Stimulated activated CD4-positive, alpha-beta T cell treated with anti-CD3 and anti-CD28 coated beads, TNF-alpha, amount 100 ng/mL, for 1 hour (primary cell): Measurements from ENCODE around the gene EHD3.

Experiments
- DNase-seq, 3 donors: peaks; one replicate each; pipeline ENCODE4 v3.0.0-alpha.2; 2020; ENCODE audit warnings: low read depth in 3 of 3, low spot score in 1 of 3

EHD3 gene

GRCh38 chr2:31235504-31235902, 1.6 kb downstream of the EHD3 start:
- DNase-seq: no peak

- no peak for DNase-seq
These were observed 2.7 kb downstream of the EHD3 start for GRCh38 chr2:31236433-31237205.

- DNase-seq: no peak
These were observed 3.5 kb downstream of the EHD3 start for GRCh38 chr2:31237348-31238017.

GRCh38 chr2:31238126-31238905, 4.4 kb downstream of the EHD3 start:
- no peak for DNase-seq

GRCh38 chr2:31238906-31239592, 5.1 kb downstream of the EHD3 start:
- DNase-seq: no peak

- no peak for DNase-seq
These were observed 5.7 kb downstream of the EHD3 start for GRCh38 chr2:31239593-31240177.

GRCh38 chr2:31240381-31241365, 6.7 kb downstream of the EHD3 start:
- DNase-seq: no peak

- no peak for DNase-seq
These were observed 7.8 kb downstream of the EHD3 start for GRCh38 chr2:31241625-31242270.

- DNase-seq: no peak
These were observed 9.1 kb downstream of the EHD3 start for GRCh38 chr2:31243053-31243452.

- no peak for DNase-seq
These were observed 10.1 kb downstream of the EHD3 start for GRCh38 chr2:31244101-31244500.

GRCh38 chr2:31246184-31246852, 12.4 kb downstream of the EHD3 start:
- DNase-seq: no peak

- DNase-seq: no peak
These were observed 13.8 kb downstream of the EHD3 start for GRCh38 chr2:31247711-31248110.

GRCh38 chr2:31248139-31248538, 14.2 kb downstream of the EHD3 start:
- DNase-seq: no peak

- DNase-seq: no peak
These were observed 15.2 kb downstream of the EHD3 start for GRCh38 chr2:31249009-31249690.

GRCh38 chr2:31251018-31251417, 17.1 kb downstream of the EHD3 start:
- DNase-seq: no peak

- no peak for DNase-seq
These were observed 17.9 kb downstream of the EHD3 start for GRCh38 chr2:31251851-31252250.

GRCh38 chr2:31253356-31254131, 19.6 kb downstream of the EHD3 start:
- no peak for DNase-seq
